RWPE1 (cell line): Measurements from ENCODE around the gene STK39.

Experiments used
- CTCF ChIA-PET: fragments of 350-600 bp; sonication (Branson Sonifier 250); formaldehyde crosslinking; extraction: SDS; loops from one replicate; lab custom pipeline; 2021; lab: Yijun Ruan, JAX
- POLR2A ChIA-PET: fragments of 400-600 bp; formaldehyde crosslinking; extraction: SDS; loops from one replicate; lab custom pipeline; 2020; ENCODE audit warnings: antibody characterized with exemption; ENCODE audit not compliant: low non-redundant PET; lab: Yijun Ruan, JAX
- DNase-seq: peaks from one replicate; pipeline ENCODE4 v3.0.0; 2012; ENCODE audit warnings: low spot score
- H3K27ac ChIP-seq: fragments of 450-650 bp; 2 replicates; pipeline ENCODE4 v1.5.1; 2017
- CTCF ChIP-seq: fragments of 450-650 bp; conservative IDR thresholded peaks from 2 replicates; pipeline ENCODE4 v1.5.1; 2017; ENCODE audit warnings: low read depth, mild to moderate bottlenecking

STK39 gene

GRCh38 chr2:168072626-168073303, 174.6 kb downstream of the STK39 start:
- ChIA-PET POLR2A (no interaction called here), CTCF (no interaction called here)
- DNase-seq: no peak
- no peak overlapping the region for H3K27ac ChIP-seq
- TF ChIP-seq CTCF: no peak

- H3K27ac ChIP-seq: no peak overlapping the region
- DNase-seq: peak; percentile 21
- no peak for TF ChIP-seq CTCF
- ChIA-PET CTCF (no interaction called here), POLR2A (no interaction called here)
These were observed 183.1 kb downstream of the STK39 start for GRCh38 chr2:168064011-168064998.

GRCh38 chr2:168062936-168063335, 184.5 kb downstream of the STK39 start:
- ChIA-PET CTCF (interaction anchor here (0.6 kb wide), 1 partner anchor 398 kb away, joined by 3 read pairs; no protein-coding TSS in a partner anchor), POLR2A (interaction anchor here (0.6 kb wide), 1 partner anchor 26 kb away, joined by 3 read pairs; no protein-coding TSS in a partner anchor)
- no peak for TF ChIP-seq CTCF
- no peak for DNase-seq
- no peak overlapping the region for H3K27ac ChIP-seq

- ChIA-PET POLR2A (no interaction called here), CTCF (no interaction called here)
- H3K27ac ChIP-seq: no peak overlapping the region
- no peak for DNase-seq
- no peak for TF ChIP-seq CTCF
These were observed 185.3 kb downstream of the STK39 start for GRCh38 chr2:168062054-168062453.

- no peak for TF ChIP-seq CTCF
- CTCF ChIA-PET: no interaction called here
These were observed 186.2 kb downstream of the STK39 start for GRCh38 chr2:168060986-168061750.

GRCh38 chr2:168059758-168060157, 187.6 kb downstream of the STK39 start:
- H3K27ac ChIP-seq: no peak overlapping the region
- TF ChIP-seq CTCF: no peak
- ChIA-PET POLR2A (no interaction called here), CTCF (interaction anchor here (0.7 kb wide), 1 partner anchor 9 kb away, joined by 4 read pairs; no protein-coding TSS in a partner anchor)
- DNase-seq: no peak

More at GRCh38 chr2:168060986-168061750, 186.2 kb downstream of the STK39 start:
- no peak overlapping the region for H3K27ac ChIP-seq
- DNase-seq: no peak
- POLR2A ChIA-PET: no interaction called here
